Endothelial cell of umbilical vein (primary cell): Measurements from ENCODE around the gene PRRC2B. TPM values are rescaled to one million over a fixed set of nuclear protein-coding genes. Genes with fewer than 3 reads are reported as not detected.

ENCODE experiments used
- BruUV-seq: library from RNA; stranded (reverse); fragments of 400-500 nt; replicated peaks from 2 replicates; lab custom pipeline; 2021; lab: Mats Ljungman, UMichigan
- CTCF ChIA-PET: fragments of 300-600, 350-600 bp; sonication (Branson Sonifier 250); formaldehyde crosslinking; loops from one replicate; lab custom pipeline; 2021; ENCODE audit warnings: antibody characterized with exemption, inconsistent platforms; lab: Charles Lee
- POLR2A ChIA-PET: fragments of 300-600, 350-600 bp; sonication (Branson Sonifier 250); formaldehyde crosslinking; loops from one replicate; lab custom pipeline; 2021; ENCODE audit warnings: antibody characterized with exemption, inconsistent platforms; lab: Charles Lee
- DNase-seq: peaks from one replicate; pipeline ENCODE4 v3.0.0-alpha.2; 2011; ENCODE audit warnings: low read depth, low spot score
- FAIRE-seq: peaks from 2 replicates; lab custom pipeline; 2011; peaks lifted over from hg19 to GRCh38; lab: Jason Lieb, UNC
- H2AFZ ChIP-seq: 2 replicates; pipeline ENCODE4 v1.6.0; 2012; ENCODE audit warnings: low read depth, low read length, control low read depth, inconsistent platforms
- H3K27ac ChIP-seq: 2 replicates; pipeline ENCODE4 v1.5.1; 2011; ENCODE audit warnings: low read depth, mild to moderate bottlenecking, control low read depth, low read length, moderate library complexity; ENCODE audit not compliant: insufficient read depth
- H3K27me3 ChIP-seq, 2 experiments: 2 replicates each; pipeline versions ENCODE4 v1.6.0 to v1.6.1; 2011; ENCODE audit warnings: low read length in 2 of 2, mixed read lengths in 1 of 2; ENCODE audit not compliant: control insufficient read depth in 2 of 2, insufficient read depth in 2 of 2
- H3K36me3 ChIP-seq, 2 experiments: 2 replicates in 1 of 2; 3 replicates in 1 of 2; pipeline ENCODE4 v1.5.1; 2011; ENCODE audit warnings: low read length in 2 of 2, mild to moderate bottlenecking in 1 of 2, moderate library complexity in 1 of 2; ENCODE audit not compliant: control insufficient read depth in 2 of 2, insufficient read depth in 2 of 2; ENCODE audit errors: extremely low read depth in 1 of 2
- H3K4me1 ChIP-seq: 3 replicates; pipeline ENCODE4 v1.5.1; 2011; ENCODE audit warnings: mild to moderate bottlenecking, low read length; ENCODE audit not compliant: control insufficient read depth, insufficient read depth; ENCODE audit errors: extremely low read depth
- H3K4me2 ChIP-seq: 2 replicates; pipeline ENCODE4 v1.6.1; 2011; ENCODE audit warnings: low read length, control low read depth, mixed read lengths; ENCODE audit not compliant: insufficient read depth
- H3K4me3 ChIP-seq, 3 experiments: fragments of 200-600 bp in 1 of 3; sonication (generic), shearing (Covaris generic) in 1 of 3; replicated peaks in 1 of 3; 2 replicates each; pipeline ENCODE4 v1.5.1; 2011 to 2016; ENCODE audit warnings: control low read depth in 3 of 3, low read length in 3 of 3, mild to moderate bottlenecking in 2 of 3, inconsistent platforms in 1 of 3, low read depth in 1 of 3, moderate library complexity in 1 of 3; ENCODE audit not compliant: insufficient read depth in 1 of 3
- H3K79me2 ChIP-seq: 2 replicates; pipeline ENCODE4 v1.6.0; 2012; ENCODE audit warnings: low read length, inconsistent platforms; ENCODE audit not compliant: control insufficient read depth, insufficient read depth
- H3K9ac ChIP-seq: replicated peaks from 2 replicates; pipeline ENCODE3; 2011; ENCODE audit warnings: low read length, control low read depth; ENCODE audit not compliant: insufficient read depth; ENCODE audit errors: extremely low read depth
- H3K9me1 ChIP-seq: replicated peaks from 3 replicates; pipeline ENCODE4 v1.6.0; 2011; ENCODE audit warnings: mild to moderate bottlenecking, low read length; ENCODE audit not compliant: control insufficient read depth, insufficient read depth; ENCODE audit errors: extremely low read depth
- H3K9me3 ChIP-seq: replicated peaks from 2 replicates; pipeline ENCODE4 v1.5.1; 2012; ENCODE audit warnings: low read length, inconsistent platforms; ENCODE audit not compliant: control insufficient read depth, insufficient read depth
- H4K20me1 ChIP-seq: replicated peaks from 2 replicates; pipeline ENCODE3; 2011; ENCODE audit warnings: mild to moderate bottlenecking, low read length; ENCODE audit not compliant: control insufficient read depth, insufficient read depth; ENCODE audit errors: extremely low read depth
- EZH2 ChIP-seq: IDR thresholded peaks from 2 replicates; pipeline ENCODE4 v1.6.1; 2012; ENCODE audit warnings: borderline replicate concordance, low read depth, mild to moderate bottlenecking, moderate library complexity, low read length, inconsistent platforms; ENCODE audit not compliant: severe bottlenecking
- FOS ChIP-seq: IDR thresholded peaks from 2 replicates; pipeline ENCODE4 v1.6.1; 2011; ENCODE audit warnings: mild to moderate bottlenecking, low read length, moderate library complexity, borderline replicate concordance; ENCODE audit not compliant: insufficient read depth
- GATA2 ChIP-seq: IDR thresholded peaks from 2 replicates; pipeline ENCODE4 v1.7.0; 2011; ENCODE audit warnings: low read depth, mild to moderate bottlenecking, moderate library complexity, mixed read lengths, low read length; ENCODE audit not compliant: insufficient read length, insufficient read depth
- JUN ChIP-seq: IDR thresholded peaks from 2 replicates; pipeline ENCODE4 v1.6.1; 2011; ENCODE audit warnings: borderline replicate concordance, low read depth; ENCODE audit not compliant: insufficient read length, insufficient read depth
- MYC ChIP-seq: IDR thresholded peaks from one replicate; pipeline ENCODE4 v1.6.1; 2011; ENCODE audit warnings: mild to moderate bottlenecking, low read depth, low read length
- POLR2A ChIP-seq: IDR thresholded peaks from 2 replicates; pipeline ENCODE4 v1.6.1; 2012; ENCODE audit warnings: low read depth, mild to moderate bottlenecking, control low read depth, low read length
- POLR2AphosphoS5 ChIP-seq: IDR thresholded peaks from 2 replicates; pipeline ENCODE4 v1.6.1; 2012; ENCODE audit warnings: low read depth, mild to moderate bottlenecking, control low read depth, low read length, moderate library complexity; ENCODE audit not compliant: insufficient read depth
- dilution Hi-C: fragments of 300-500 bp; cut with MboI; formaldehyde crosslinking; loops from one replicate; pipeline ENCODE4 v1.15.0; 2019; ENCODE audit warnings: low sequenced_read_pairs; ENCODE audit not compliant: extremely low pct_ligation_motif_present
- intact Hi-C: fragments of 100-400 bp; cut with micrococcal nuclease; formaldehyde crosslinking; loops from one replicate; pipeline ENCODE4 v1.10.0; 2022
- polyA plus RNA-seq, 4 experiments: library from polyadenylated mRNA; depleted of rRNA in 3 of 4; stranded (reverse) in 3 of 4; unstranded in 1 of 4; fragments of >200 nt; gene quantifications; 2 replicates each; pipeline versions ENCODE4 v1.2.1 to v1.2.3, GENCODE V29; 2011 to 2012; ENCODE audit warnings: missing spikeins in 1 of 4
- total RNA-seq: library from RNA; stranded (reverse); gene quantifications from 2 replicates; pipeline ENCODE4 v1.2.3, GENCODE V29; 2021
- TF ChIP-seq, protein P1 (sequence below), 2 donors: IDR thresholded peaks; 1 replicate in 1 of 2; 2 replicates in 1 of 2; pipeline ENCODE4 v1.5.1; 2011; ENCODE audit warnings: low read length in 2 of 2, mild to moderate bottlenecking in 2 of 2, moderate library complexity in 2 of 2, control low read depth in 1 of 2, inconsistent platforms in 1 of 2, low read depth in 1 of 2; ENCODE audit not compliant: insufficient read depth in 1 of 2; ENCODE audit errors: extremely low read depth in 1 of 2
- TF ChIP-seq, protein P2 (sequence below): IDR thresholded peaks from 2 replicates; pipeline ENCODE4 v1.6.1; 2011; ENCODE audit not compliant: insufficient read depth, insufficient read length

PRRC2B gene
- total and polyA plus RNA-seq, 2 donors (not counting 3 experiments of a cell fraction or from before 2014, with no cell fraction given) = 35.6 to 256 TPM

DNA sequence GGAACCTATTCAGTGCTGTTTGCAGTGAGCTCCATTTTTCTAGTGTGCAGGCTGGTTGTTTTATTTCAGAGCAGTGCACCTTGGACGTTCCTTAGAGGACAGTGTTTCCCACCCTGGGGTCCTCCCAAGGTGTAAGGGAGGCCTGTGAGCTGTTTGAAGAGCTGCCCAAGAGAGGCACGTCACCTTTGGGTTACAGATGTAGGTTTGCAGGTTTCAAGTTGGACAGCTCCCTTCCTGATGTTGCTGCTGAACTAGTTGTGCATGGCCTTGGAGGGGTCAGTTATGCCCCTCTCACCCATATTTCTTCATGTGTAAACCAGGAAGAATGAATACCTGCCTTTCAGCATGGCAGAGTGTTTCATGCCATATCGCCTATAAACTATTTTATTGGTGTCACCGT lies 74.1 kb downstream of the PRRC2B start:
- H3K36me3 ChIP-seq = peaks cover 22 to 51% of the 10 kb centered on the region in 2 experiments
- no peaks in the 10 kb centered on the region for H3K9me1 ChIP-seq
- H3K27ac ChIP-seq = no peak overlapping the region
- DNase-seq (no peak), FAIRE-seq (no peak)
- ChIA-PET POLR2A (no interaction called here), CTCF (interaction anchor here (1.4 kb wide), 1 partner anchor 35 kb away, joined by 3 read pairs; no protein-coding TSS in a partner anchor)
- no peak overlapping the region for H2AFZ ChIP-seq
- dilution Hi-C loops = no loop called here
- H3K4me1 ChIP-seq = no peaks in the 10 kb centered on the region
- H3K9ac ChIP-seq = no peak overlapping the region
- no peak for TF ChIP-seq POLR2A
- no peak overlapping the region for H3K4me2 ChIP-seq
- intact Hi-C loops = no loop called here
- H3K27me3 ChIP-seq = no peaks in the 10 kb centered on the region
- H3K9me3 ChIP-seq = no peaks in the 10 kb centered on the region
- no TSS peak for BruUV-seq
- no peak overlapping the region for H3K4me3 ChIP-seq
- H4K20me1 ChIP-seq = peaks cover 5% of the 10 kb centered on the region
- peaks cover 56% of the 10 kb centered on the region for H3K79me2 ChIP-seq

DNA sequence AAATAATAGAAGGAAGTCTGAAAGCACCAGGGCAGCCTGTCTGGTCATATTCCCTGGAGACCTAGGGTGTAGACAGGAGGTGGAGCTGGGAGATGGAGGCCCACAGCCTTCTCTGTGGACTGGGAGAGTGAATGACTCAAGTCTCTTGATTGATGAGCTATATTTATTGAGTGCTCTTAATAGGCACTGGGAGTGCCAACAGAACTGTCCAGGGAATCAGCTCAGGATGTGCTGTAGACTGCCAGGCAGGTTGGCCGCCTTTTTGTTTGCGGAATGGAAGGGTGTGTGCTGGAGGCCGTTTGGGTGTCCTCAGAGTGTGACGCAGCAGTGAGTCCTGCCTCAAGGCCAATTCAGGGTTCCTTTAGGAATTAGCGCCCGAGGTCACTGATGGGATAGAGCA lies 75.5 kb downstream of the PRRC2B start:
- H3K79me2 ChIP-seq = peaks cover 62% of the 10 kb centered on the region

More for the DNA sequence above, 75.5 kb downstream of the PRRC2B start:
- no peak overlapping the region for H3K4me3 ChIP-seq
- no peak overlapping the region for H3K9ac ChIP-seq
- no peaks in the 10 kb centered on the region for H3K4me1 ChIP-seq
- H3K36me3 ChIP-seq = peaks cover 29 to 58% of the 10 kb centered on the region in 2 experiments
- peaks cover 6% of the 10 kb centered on the region for H4K20me1 ChIP-seq
- dilution Hi-C loops (no loop called here), intact Hi-C loops (no loop called here)
- no peak overlapping the region for H3K27ac ChIP-seq
- H3K27me3 ChIP-seq = no peaks in the 10 kb centered on the region
- DNase-seq (no peak), FAIRE-seq (no peak)
- no peaks in the 10 kb centered on the region for H3K9me1 ChIP-seq
- TF ChIP-seq, protein P1, sequence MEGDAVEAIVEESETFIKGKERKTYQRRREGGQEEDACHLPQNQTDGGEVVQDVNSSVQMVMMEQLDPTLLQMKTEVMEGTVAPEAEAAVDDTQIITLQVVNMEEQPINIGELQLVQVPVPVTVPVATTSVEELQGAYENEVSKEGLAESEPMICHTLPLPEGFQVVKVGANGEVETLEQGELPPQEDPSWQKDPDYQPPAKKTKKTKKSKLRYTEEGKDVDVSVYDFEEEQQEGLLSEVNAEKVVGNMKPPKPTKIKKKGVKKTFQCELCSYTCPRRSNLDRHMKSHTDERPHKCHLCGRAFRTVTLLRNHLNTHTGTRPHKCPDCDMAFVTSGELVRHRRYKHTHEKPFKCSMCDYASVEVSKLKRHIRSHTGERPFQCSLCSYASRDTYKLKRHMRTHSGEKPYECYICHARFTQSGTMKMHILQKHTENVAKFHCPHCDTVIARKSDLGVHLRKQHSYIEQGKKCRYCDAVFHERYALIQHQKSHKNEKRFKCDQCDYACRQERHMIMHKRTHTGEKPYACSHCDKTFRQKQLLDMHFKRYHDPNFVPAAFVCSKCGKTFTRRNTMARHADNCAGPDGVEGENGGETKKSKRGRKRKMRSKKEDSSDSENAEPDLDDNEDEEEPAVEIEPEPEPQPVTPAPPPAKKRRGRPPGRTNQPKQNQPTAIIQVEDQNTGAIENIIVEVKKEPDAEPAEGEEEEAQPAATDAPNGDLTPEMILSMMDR (IDR thresholded peaks at IDR 0.05; ENCODE audit: extremely low read depth in 1 of 2, insufficient read depth in 1 of 2, low read depth in 1 of 2, low read length in 2 of 2) = no peak
- TF ChIP-seq MYC = no peak
- TF ChIP-seq GATA2 = no peak
- TF ChIP-seq, protein P2, sequence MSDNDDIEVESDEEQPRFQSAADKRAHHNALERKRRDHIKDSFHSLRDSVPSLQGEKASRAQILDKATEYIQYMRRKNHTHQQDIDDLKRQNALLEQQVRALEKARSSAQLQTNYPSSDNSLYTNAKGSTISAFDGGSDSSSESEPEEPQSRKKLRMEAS = no peak
- no peak for TF ChIP-seq FOS
- no peak for TF ChIP-seq POLR2AphosphoS5
- no peak for TF ChIP-seq EZH2
- TF ChIP-seq JUN = no peak
- no peak for TF ChIP-seq POLR2A
- BruUV-seq = no TSS peak
- CTCF ChIA-PET = interaction anchor here (0.7 to 1.5 kb wide), 2 partner anchors 9 to 28 kb away, joined by 3 read pairs; no protein-coding TSS in a partner anchor
- POLR2A ChIA-PET = no interaction called here
- H3K9me3 ChIP-seq = no peaks in the 10 kb centered on the region
- no peak overlapping the region for H2AFZ ChIP-seq
- H3K4me2 ChIP-seq = no peak overlapping the region
